Lower leg skin (tissue), 3 donors: Measurements from ENCODE around the gene SPTLC2.

ENCODE experiments used
- CTCF ChIP-seq, 3 donors: fragments of 450-650 bp; IDR thresholded peaks; one replicate each; pipeline ENCODE4 v1.5.1; 2016; ENCODE audit warnings: antibody characterized with exemption in 3 of 3, mild to moderate bottlenecking in 3 of 3, moderate library complexity in 2 of 3
- POLR2A ChIP-seq, 2 donors: fragments of 450-650 bp; IDR thresholded peaks; one replicate each; pipeline ENCODE4 v1.6.1; 2016 to 2017; ENCODE audit warnings: antibody characterized with exemption in 2 of 2, mild to moderate bottlenecking in 1 of 2, moderate library complexity in 1 of 2

GRCh38 chr14:77565289-77565993, 51.0 kb downstream of the SPTLC2 start:
- TF ChIP-seq CTCF (IDR thresholded peaks at IDR 0.05) (no peak), POLR2A (IDR thresholded peaks at IDR 0.05) (no peak)
